HG02571 (cell line): ENCODE measurements around the gene KLF13.

ENCODE experiments used
- ATAC-seq: cut with Tn5 transposase; IDR thresholded peaks from one replicate; pipeline ENCODE4 v1.9.1; 2021; ENCODE audit warnings: mild to moderate bottlenecking, moderate library complexity; ENCODE audit not compliant: unreplicated experiment

The KLF13 gene

GRCh38 chr15:31397851-31398661 is 71.4 kb downstream of the KLF13 start:
- ATAC-seq: no peak

- no peak for ATAC-seq
Measured at GRCh38 chr15:31398677-31399301, 72.2 kb downstream of the KLF13 start.

GRCh38 chr15:31399544-31400171 is 73.0 kb downstream of the KLF13 start:
- ATAC-seq: no peak

GRCh38 chr15:31400222-31400927 is 73.7 kb downstream of the KLF13 start:
- ATAC-seq: no peak

GRCh38 chr15:31401282-31401681 is 74.6 kb downstream of the KLF13 start:
- ATAC-seq: no peak

GRCh38 chr15:31402003-31402402 is 75.4 kb downstream of the KLF13 start:
- no peak for ATAC-seq

GRCh38 chr15:31402511-31403056 is 75.9 kb downstream of the KLF13 start:
- no peak for ATAC-seq

GRCh38 chr15:31403096-31403495 is 76.5 kb downstream of the KLF13 start:
- no peak for ATAC-seq

GRCh38 chr15:31403606-31404005 is 77.0 kb downstream of the KLF13 start:
- ATAC-seq: no peak

GRCh38 chr15:31404345-31404744 is 77.7 kb downstream of the KLF13 start:
- ATAC-seq: no peak

GRCh38 chr15:31405200-31405920 is 78.7 kb downstream of the KLF13 start:
- ATAC-seq: no peak

GRCh38 chr15:31407376-31407775 is 80.7 kb downstream of the KLF13 start:
- ATAC-seq: no peak

GRCh38 chr15:31407851-31408250 is 81.2 kb downstream of the KLF13 start:
- no peak for ATAC-seq

GRCh38 chr15:31408724-31409123 is 82.1 kb downstream of the KLF13 start:
- no peak for ATAC-seq

- no peak for ATAC-seq
Measured at GRCh38 chr15:31409171-31409570, 82.5 kb downstream of the KLF13 start.

GRCh38 chr15:31412824-31413223 is 86.2 kb downstream of the KLF13 start:
- ATAC-seq: no peak

- ATAC-seq: no peak
Measured at GRCh38 chr15:31415201-31415600, 88.6 kb downstream of the KLF13 start.

GRCh38 chr15:31419820-31420219 is 93.2 kb downstream of the KLF13 start:
- ATAC-seq: no peak

- ATAC-seq: no peak
Measured at GRCh38 chr15:31427411-31427810, 100.8 kb downstream of the KLF13 start.
